ENCODE measurements around the gene NOS1AP. TPM values are rescaled to one million over a fixed set of nuclear protein-coding genes. Genes with fewer than 3 reads are reported as not detected.

NOS1AP gene
- total and polyA plus RNA-seq, 2 donors (not counting 3 experiments of a cell fraction or from before 2014, with no cell fraction given) = 1.3 to 5.4 TPM

DNA sequence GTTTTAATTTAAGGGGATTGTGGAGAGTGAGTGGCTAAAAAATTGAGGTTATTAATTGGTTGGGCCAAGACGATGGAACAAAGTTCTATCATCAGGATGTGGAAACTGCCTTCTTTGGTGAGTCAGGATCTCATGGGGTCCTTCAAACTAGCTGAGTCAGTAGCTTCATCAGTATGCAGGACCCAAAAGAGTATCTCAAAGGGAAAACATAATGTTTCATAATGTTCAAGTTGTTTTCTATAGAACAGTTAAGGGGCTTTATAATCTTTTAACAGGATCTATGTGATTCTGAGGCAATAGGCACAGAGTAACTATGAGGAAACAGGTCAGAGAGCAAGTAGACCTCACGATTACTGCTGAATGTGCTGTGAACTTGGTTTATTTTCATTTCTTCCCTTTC is 42.6 kb upstream of the NOS1AP start:
- Histone ChIP-seq H3K27me3 (ENCODE audit: control insufficient read depth in 2 of 2, insufficient read depth in 2 of 2, low read length in 2 of 2) (peaks cover 1 to 3% of the 10 kb centered on the region in 2 experiments), H3K36me3 (ENCODE audit: control insufficient read depth in 2 of 2, extremely low read depth in 1 of 2, insufficient read depth in 2 of 2, low read length in 2 of 2) (no peaks in the 10 kb centered on the region), H3K9ac (replicated peaks; ENCODE audit: extremely low read depth, insufficient read depth, low read length) (no peak overlapping the region), H3K4me2 (ENCODE audit: insufficient read depth, low read length) (no peak overlapping the region), H3K4me3 (replicated peaks in 1 of 3; ENCODE audit: insufficient read depth in 1 of 3, low read depth in 1 of 3, low read length in 3 of 3) (no peak overlapping the region), H4K20me1 (replicated peaks; ENCODE audit: control insufficient read depth, extremely low read depth, insufficient read depth, low read length) (no peaks in the 10 kb centered on the region), H3K4me1 (ENCODE audit: control insufficient read depth, extremely low read depth, insufficient read depth, low read length) (peaks cover 8% of the 10 kb centered on the region), H3K9me3 (replicated peaks; ENCODE audit: control insufficient read depth, insufficient read depth, low read length) (no peaks in the 10 kb centered on the region), H3K27ac (ENCODE audit: insufficient read depth, low read depth, low read length) (no peak overlapping the region), H2AFZ (ENCODE audit: low read depth, low read length) (no peak overlapping the region), H3K9me1 (replicated peaks; ENCODE audit: control insufficient read depth, extremely low read depth, insufficient read depth, low read length) (no peaks in the 10 kb centered on the region), H3K79me2 (ENCODE audit: control insufficient read depth, insufficient read depth, low read length) (no peaks in the 10 kb centered on the region)
- intact Hi-C loops (cut with micrococcal nuclease) (no loop called here), dilution Hi-C loops (cut with MboI; ENCODE audit: extremely low pct_ligation_motif_present, low sequenced_read_pairs) (no loop called here)
- no peak for TF ChIP-seq POLR2AphosphoS5 (IDR thresholded peaks at IDR 0.05; ENCODE audit: insufficient read depth, low read depth, low read length)
- no peak for TF ChIP-seq JUN (IDR thresholded peaks at IDR 0.05; ENCODE audit: borderline replicate concordance, insufficient read depth, insufficient read length, low read depth)
- TF ChIP-seq POLR2A (IDR thresholded peaks at IDR 0.05; ENCODE audit: low read depth, low read length) = no peak
- TF ChIP-seq FOS (IDR thresholded peaks at IDR 0.05; ENCODE audit: borderline replicate concordance, insufficient read depth, low read length) = no peak
- no peak for TF ChIP-seq EZH2 (IDR thresholded peaks at IDR 0.05; ENCODE audit: borderline replicate concordance, low read depth, low read length, severe bottlenecking)
- TF ChIP-seq, protein P1, sequence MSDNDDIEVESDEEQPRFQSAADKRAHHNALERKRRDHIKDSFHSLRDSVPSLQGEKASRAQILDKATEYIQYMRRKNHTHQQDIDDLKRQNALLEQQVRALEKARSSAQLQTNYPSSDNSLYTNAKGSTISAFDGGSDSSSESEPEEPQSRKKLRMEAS (IDR thresholded peaks at IDR 0.05; ENCODE audit: insufficient read depth, insufficient read length) = no peak
- TF ChIP-seq, protein P2, sequence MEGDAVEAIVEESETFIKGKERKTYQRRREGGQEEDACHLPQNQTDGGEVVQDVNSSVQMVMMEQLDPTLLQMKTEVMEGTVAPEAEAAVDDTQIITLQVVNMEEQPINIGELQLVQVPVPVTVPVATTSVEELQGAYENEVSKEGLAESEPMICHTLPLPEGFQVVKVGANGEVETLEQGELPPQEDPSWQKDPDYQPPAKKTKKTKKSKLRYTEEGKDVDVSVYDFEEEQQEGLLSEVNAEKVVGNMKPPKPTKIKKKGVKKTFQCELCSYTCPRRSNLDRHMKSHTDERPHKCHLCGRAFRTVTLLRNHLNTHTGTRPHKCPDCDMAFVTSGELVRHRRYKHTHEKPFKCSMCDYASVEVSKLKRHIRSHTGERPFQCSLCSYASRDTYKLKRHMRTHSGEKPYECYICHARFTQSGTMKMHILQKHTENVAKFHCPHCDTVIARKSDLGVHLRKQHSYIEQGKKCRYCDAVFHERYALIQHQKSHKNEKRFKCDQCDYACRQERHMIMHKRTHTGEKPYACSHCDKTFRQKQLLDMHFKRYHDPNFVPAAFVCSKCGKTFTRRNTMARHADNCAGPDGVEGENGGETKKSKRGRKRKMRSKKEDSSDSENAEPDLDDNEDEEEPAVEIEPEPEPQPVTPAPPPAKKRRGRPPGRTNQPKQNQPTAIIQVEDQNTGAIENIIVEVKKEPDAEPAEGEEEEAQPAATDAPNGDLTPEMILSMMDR (IDR thresholded peaks at IDR 0.05; ENCODE audit: extremely low read depth in 1 of 2, insufficient read depth in 1 of 2, low read depth in 1 of 2, low read length in 2 of 2) = no peak
- no peak for TF ChIP-seq GATA2 (IDR thresholded peaks at IDR 0.05; ENCODE audit: insufficient read depth, insufficient read length, low read depth, low read length)
- TF ChIP-seq MYC (IDR thresholded peaks at IDR 0.05; ENCODE audit: low read depth, low read length) = no peak
- ChIA-PET POLR2A (no interaction called here), CTCF (interaction anchor here (1.6 to 4.8 kb wide), 2 partner anchors 10 to 234 kb away, joined by 7 to 73 read pairs; no protein-coding TSS in a partner anchor)
- DNase-seq (ENCODE audit: low read depth, low spot score) (no peak), FAIRE-seq (no peak)
- no TSS peak for BruUV-seq (replicated peaks)
